WTC11 (cell line): ENCODE data around the gene ITPRID2. TPM values are rescaled to one million over a fixed set of nuclear protein-coding genes. Genes with fewer than 3 reads are reported as not detected.

Source experiments
- ATAC-seq: fragments of 200-7000 bp; cut with Tn5 transposase; 2 replicates; pipeline ENCODE4 v1.10.0; 2021; ENCODE audit warnings: mild to moderate bottlenecking, moderate library complexity
- CTCF ChIA-PET: fragments of 300-600 bp; sonication (Branson Sonifier 250); formaldehyde crosslinking; loops from one replicate; lab custom pipeline; 2021; ENCODE audit warnings: antibody characterized with exemption; lab: Charles Lee
- POLR2A ChIA-PET: fragments of 350-600 bp; sonication (Branson Sonifier 250); formaldehyde crosslinking; loops from one replicate; lab custom pipeline; 2021; ENCODE audit warnings: antibody characterized with exemption; lab: Charles Lee
- DNase-seq: peaks from one replicate; pipeline ENCODE4 v3.0.0; 2021; ENCODE audit warnings: low spot score
- H3K27ac Mint-ChIP-seq: 2 replicates; pipeline ENCODE4 v1.8.0; 2021; ENCODE audit warnings: mixed read lengths
- H3K27me3 Mint-ChIP-seq: 2 replicates; pipeline ENCODE4 v1.8.0; 2021; ENCODE audit warnings: low read depth, mild to moderate bottlenecking, moderate library complexity, mixed read lengths
- H3K36me3 Mint-ChIP-seq: 2 replicates; pipeline ENCODE4 v1.8.0; 2021; ENCODE audit warnings: mixed read lengths
- H3K4me1 Mint-ChIP-seq: 2 replicates; pipeline ENCODE4 v1.8.0; 2022; ENCODE audit warnings: mixed read lengths
- H3K4me3 Mint-ChIP-seq: 2 replicates; pipeline ENCODE4 v1.8.0; 2021; ENCODE audit warnings: mild to moderate bottlenecking, moderate library complexity, mixed read lengths
- H3K9me3 Mint-ChIP-seq: 2 replicates; pipeline ENCODE4 v1.8.0; 2021; ENCODE audit warnings: mixed read lengths
- ATF1 ChIP-seq: sonication (generic); formaldehyde crosslinking; IDR thresholded peaks from 2 replicates; pipeline ENCODE4 v1.8.1; 2023; ENCODE audit warnings: mild to moderate bottlenecking, moderate library complexity, missing genetic modification reagents
- ATF2 ChIP-seq: sonication (generic); formaldehyde crosslinking; IDR thresholded peaks from 2 replicates; pipeline ENCODE4 v1.8.1; 2022; ENCODE audit warnings: low read depth, missing genetic modification reagents, borderline replicate concordance
- CBFB ChIP-seq: sonication (generic); formaldehyde crosslinking; IDR thresholded peaks from 2 replicates; pipeline ENCODE4 v1.8.1; 2022; ENCODE audit warnings: mild to moderate bottlenecking, low read depth, missing genetic modification reagents
- ETV6 ChIP-seq: sonication (generic); formaldehyde crosslinking; IDR thresholded peaks from 2 replicates; pipeline ENCODE4 v1.8.1; 2022; ENCODE audit warnings: mild to moderate bottlenecking, missing genetic modification reagents
- FOXP4 ChIP-seq: sonication (generic); formaldehyde crosslinking; IDR thresholded peaks from 2 replicates; pipeline ENCODE4 v1.8.0; 2022; ENCODE audit warnings: mild to moderate bottlenecking, missing genetic modification reagents
- GTF2I ChIP-seq: fragments of 250-450 bp; sonication (Bioruptor Pico); conservative IDR thresholded peaks from 2 replicates; pipeline ENCODE4 v1.4.0; 2021; ENCODE audit warnings: mild to moderate bottlenecking
- HMGA2 ChIP-seq: fragments of 250-450 bp; sonication (Bioruptor Pico); IDR thresholded peaks from 2 replicates; pipeline ENCODE4 v1.4.0; 2021; ENCODE audit warnings: mild to moderate bottlenecking, moderate library complexity
- JUN ChIP-seq: sonication (generic); formaldehyde crosslinking; IDR thresholded peaks from 2 replicates; pipeline ENCODE4 v1.8.0; 2023; ENCODE audit warnings: mild to moderate bottlenecking, missing genetic modification reagents
- MXD4 ChIP-seq: fragments of 250-450 bp; sonication (Bioruptor Pico); IDR thresholded peaks from 2 replicates; pipeline ENCODE4 v1.8.0; 2021; ENCODE audit warnings: mild to moderate bottlenecking, moderate library complexity, borderline replicate concordance
- NR3C1 ChIP-seq: sonication (generic); formaldehyde crosslinking; conservative IDR thresholded peaks from 2 replicates; pipeline ENCODE4 v1.8.1; 2023; ENCODE audit warnings: low read depth, mild to moderate bottlenecking, missing genetic modification reagents
- PRRX2 ChIP-seq: fragments of 250-450 bp; sonication (Bioruptor Pico); IDR thresholded peaks from 2 replicates; pipeline ENCODE4 v1.8.0; 2021; ENCODE audit warnings: mild to moderate bottlenecking
- SMAD3 ChIP-seq: sonication (generic); formaldehyde crosslinking; IDR thresholded peaks from 2 replicates; pipeline ENCODE4 v1.8.0; 2022; ENCODE audit warnings: missing genetic modification reagents, mild to moderate bottlenecking, borderline replicate concordance
- SOX15 ChIP-seq: fragments of 250-450 bp; sonication (Bioruptor Pico); IDR thresholded peaks from 2 replicates; pipeline ENCODE4 v1.9.0; 2021; ENCODE audit warnings: mild to moderate bottlenecking
- ZMAT4 ChIP-seq: fragments of 250-450 bp; sonication (Bioruptor Pico); IDR thresholded peaks from 2 replicates; pipeline ENCODE4 v1.9.0; 2021; ENCODE audit warnings: mild to moderate bottlenecking
- ZNF317 ChIP-seq: sonication (generic); formaldehyde crosslinking; IDR thresholded peaks from 2 replicates; pipeline ENCODE4 v1.8.1; 2023; ENCODE audit warnings: low read depth, mild to moderate bottlenecking, moderate library complexity, missing genetic modification reagents, borderline replicate concordance
- ZNF423 ChIP-seq: fragments of 250-450 bp; sonication (Bioruptor Pico); IDR thresholded peaks from 2 replicates; pipeline ENCODE4 v2.1.2; 2022; ENCODE audit warnings: mild to moderate bottlenecking, moderate library complexity
- ZNF512 ChIP-seq: sonication (generic); formaldehyde crosslinking; IDR thresholded peaks from 2 replicates; pipeline ENCODE4 v1.8.1; 2022; ENCODE audit warnings: missing genetic modification reagents, borderline replicate concordance
- ZNF532 ChIP-seq: fragments of 250-450 bp; sonication (Bioruptor Pico); IDR thresholded peaks from 2 replicates; pipeline ENCODE4 v1.9.0; 2021; ENCODE audit warnings: mild to moderate bottlenecking, borderline replicate concordance
- total RNA-seq: library from RNA; stranded (reverse); gene quantifications from 3 replicates; pipeline ENCODE4 v1.2.3, GENCODE V29; 2021

ITPRID2 gene
- total RNA-seq, 1 experiment from 2014 or later, result 19.4 TPM

- TF ChIP-seq ZNF532 (CRISPR knock-in tag) (no peak), JUN (CRISPR knock-in tag) (no peak), SMAD3 (CRISPR knock-in tag) (no peak), ZNF317 (CRISPR knock-in tag) (no peak), ZNF512 (CRISPR knock-in tag) (no peak), ZMAT4 (no peak), HMGA2 (CRISPR knock-in tag) (no peak), ATF2 (no peak)
- TF ChIP-seq, all 79 proteins: peak for 0
These were observed 43.8 kb upstream of the ITPRID2 start (continued) for GRCh38 chr2:181847702-181848101.

GRCh38 chr2:181848261-181848886 lies 43.2 kb upstream of the ITPRID2 start:
- H3K4me3 Mint-ChIP-seq, result no peak overlapping the region
- POLR2A ChIA-PET, result no interaction called here
- TF ChIP-seq ZNF423 (CRISPR knock-in tag) (no peak), GTF2I (no peak), SOX15 (no peak), ATF1 (CRISPR knock-in tag) (no peak), CBFB (no peak), PRRX2 (no peak), NR3C1 (CRISPR knock-in tag) (no peak), ETV6 (CRISPR knock-in tag) (no peak), MXD4 (CRISPR knock-in tag) (no peak), FOXP4 (CRISPR knock-in tag) (no peak)
- no peak overlapping the region for H3K27ac Mint-ChIP-seq
- no peaks in the 10 kb centered on the region for H3K27me3 Mint-ChIP-seq
- ATAC-seq, result peak; percentile 39
- CTCF ChIA-PET, result interaction anchor here (0.5 to 0.6 kb wide), 2 partner anchors 43 to 56 kb away, joined by 3 read pairs; partner anchors contain the start of gene ITPRID2
- H3K9me3 Mint-ChIP-seq, result no peaks in the 10 kb centered on the region
- peaks cover 26% of the 10 kb centered on the region for H3K4me1 Mint-ChIP-seq
- no peaks in the 10 kb centered on the region for H3K36me3 Mint-ChIP-seq
- no peak for DNase-seq
